ENCODE results near the gene ARID3A.
"Not testable (repeated sequence)": the region's sequence is repeated elsewhere in the genome, so short reads cannot be mapped to it uniquely, and the experiment has no call there.

The ARID3A gene

DNA sequence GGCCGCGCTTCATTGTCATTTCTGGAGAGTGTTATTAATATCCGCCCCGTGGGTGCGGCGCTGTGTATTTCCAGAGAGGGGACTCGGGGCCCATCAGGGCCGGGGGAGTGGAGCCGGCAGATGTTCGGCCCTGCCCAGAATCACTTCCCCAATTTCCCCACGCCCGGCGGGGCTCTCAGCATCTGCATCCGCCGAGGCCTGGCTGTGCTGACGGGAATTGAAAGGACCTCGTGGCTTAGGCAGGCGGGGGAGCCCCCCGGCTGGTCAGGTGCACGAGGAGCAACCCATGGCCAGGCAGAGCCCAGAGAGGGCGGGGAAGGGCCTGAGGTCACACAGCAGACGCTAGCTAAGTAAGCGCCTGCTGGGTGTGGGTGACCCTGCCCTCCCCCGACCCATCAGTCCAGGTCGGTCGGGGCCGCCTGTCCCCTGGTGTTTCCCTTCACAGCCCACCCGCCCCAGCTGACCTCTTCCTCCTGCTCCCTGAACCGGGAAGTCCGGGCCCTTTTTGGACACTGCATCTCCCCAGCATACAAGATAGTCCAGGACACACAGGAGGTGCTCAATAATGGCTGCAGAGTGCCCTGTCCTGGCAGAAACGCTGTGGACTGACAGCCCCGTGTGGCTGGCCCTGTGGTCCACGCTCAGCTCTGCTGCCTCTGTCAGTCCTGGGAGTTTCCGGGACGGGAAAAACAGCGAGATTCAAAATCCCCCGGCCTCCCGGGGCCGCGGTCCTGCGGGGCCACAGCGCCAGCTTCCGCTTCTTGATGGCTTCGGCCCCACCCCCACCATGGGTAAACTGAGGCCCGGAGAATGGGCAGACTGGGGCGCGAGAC, 22.1 kb downstream of the ARID3A start:
- DNase-seq (ENCODE audit: low read depth): no peak

DNA sequence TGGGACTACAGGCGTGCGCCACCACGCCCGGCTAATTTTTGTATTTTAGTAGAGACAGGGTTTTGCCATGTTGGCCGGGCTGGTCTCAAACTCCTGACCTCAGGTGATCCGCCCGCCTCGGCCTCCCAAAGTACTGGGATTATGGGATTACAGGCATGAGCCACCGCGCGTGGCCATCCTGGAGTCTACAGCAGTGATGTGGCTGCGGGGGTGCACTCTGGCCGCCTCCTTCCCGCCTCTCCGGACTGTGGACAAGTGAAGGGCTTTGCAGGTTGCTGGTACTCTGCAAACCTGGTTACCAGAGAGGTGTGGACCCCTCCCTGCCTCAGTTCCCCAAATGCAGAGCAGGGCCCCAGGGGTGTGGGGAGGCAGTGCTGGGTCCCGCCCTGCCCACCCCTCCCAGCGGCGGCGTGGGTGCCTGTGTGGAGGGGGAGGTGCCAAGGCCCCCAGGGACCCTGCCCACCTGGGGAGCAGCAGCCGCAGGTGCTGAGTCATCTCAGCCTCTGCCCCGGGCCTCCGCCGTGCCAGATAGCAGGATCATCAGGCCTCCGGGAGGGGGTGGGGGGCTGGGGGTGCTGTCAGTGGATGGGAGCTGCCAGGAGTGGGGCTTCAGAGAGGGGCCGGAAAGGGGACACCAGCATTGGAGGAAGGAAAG, 23.1 kb downstream of the ARID3A start:
- DNase-seq (ENCODE audit: low read depth): no peak

- no peak for DNase-seq (ENCODE audit: low read depth)
Measured at GRCh38 chr19:950352-951066, 24.7 kb downstream of the ARID3A start.

- no peak for DNase-seq (ENCODE audit: low read depth)
Measured at GRCh38 chr19:952049-952679, 26.3 kb downstream of the ARID3A start.

- no peak for DNase-seq (ENCODE audit: low read depth)
Measured at GRCh38 chr19:952680-953444, 27.0 kb downstream of the ARID3A start.

GRCh38 chr19:953445-954271, 27.8 kb downstream of the ARID3A start:
- DNase-seq (ENCODE audit: low read depth): no peak

DNA sequence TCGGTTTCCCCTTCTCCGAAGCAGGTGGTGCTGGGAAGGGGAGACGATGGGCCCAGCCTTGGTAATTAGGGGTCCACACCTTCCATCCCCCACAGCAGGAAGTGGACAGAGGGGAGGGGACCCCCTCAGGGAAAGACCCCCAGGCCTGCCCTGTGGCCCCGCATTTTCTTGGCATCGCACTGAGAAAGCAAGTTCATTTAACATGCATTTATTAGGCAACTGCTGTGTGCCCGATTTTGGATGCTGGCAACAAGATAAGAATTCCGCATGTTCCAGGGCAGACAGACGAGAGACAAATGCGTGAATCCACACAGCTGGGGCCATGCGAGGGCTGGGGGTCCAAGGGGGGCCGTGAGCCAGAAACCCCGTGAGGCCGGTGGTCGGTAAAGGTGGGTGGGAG, 28.4 kb downstream of the ARID3A start:
- no peak for DNase-seq (ENCODE audit: low read depth)

- no peak for DNase-seq (ENCODE audit: low read depth)
Measured at GRCh38 chr19:954672-955494, 29.0 kb downstream of the ARID3A start.

DNA sequence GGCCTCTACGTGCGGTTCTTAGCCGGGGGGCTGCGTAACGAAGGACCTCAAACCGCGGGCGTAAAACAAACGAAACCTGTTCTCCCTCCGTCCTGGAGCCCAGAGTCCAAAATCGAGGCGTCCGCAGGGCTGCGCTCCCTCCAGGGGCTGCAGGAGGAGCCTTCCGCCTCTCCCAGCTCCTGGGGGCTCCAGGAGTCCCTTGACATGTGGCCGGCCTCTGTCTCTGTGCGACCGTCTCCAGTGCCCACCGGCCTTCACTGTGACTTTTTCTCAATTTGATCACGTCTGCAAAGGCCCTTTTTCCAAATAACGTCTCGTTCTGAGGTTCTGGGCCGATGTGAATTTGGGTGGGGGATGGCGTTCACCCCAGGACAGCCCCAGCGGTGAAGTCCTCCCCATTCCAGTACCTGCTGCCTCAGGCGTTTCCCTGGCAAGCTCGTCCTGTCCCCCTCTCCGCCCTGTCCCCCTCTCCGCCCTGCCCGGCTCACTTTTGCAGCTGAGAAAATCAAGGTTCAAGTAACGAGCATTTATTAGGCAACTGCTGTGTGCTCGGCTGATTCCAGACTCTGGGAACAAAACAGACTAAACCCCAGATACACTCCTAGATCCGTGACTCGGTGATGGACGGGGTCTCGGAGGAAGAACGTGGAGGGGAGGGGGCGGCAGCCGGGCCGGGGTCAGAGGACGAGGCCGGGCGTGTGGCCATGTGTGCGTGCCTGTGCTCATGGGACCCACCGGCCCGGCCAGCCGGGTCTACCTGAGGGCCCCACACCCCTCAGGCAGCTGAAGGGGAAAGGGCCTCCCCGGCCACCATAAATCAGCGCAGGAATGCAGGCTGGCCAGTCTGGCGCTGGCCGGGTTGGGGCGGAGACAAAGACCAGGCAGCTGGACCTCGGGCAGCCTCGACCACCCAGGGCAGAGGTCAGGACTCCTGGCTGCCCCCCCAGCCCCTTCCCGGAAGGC, 30.2 kb downstream of the ARID3A start:
- no peak for DNase-seq (ENCODE audit: low read depth)

DNA sequence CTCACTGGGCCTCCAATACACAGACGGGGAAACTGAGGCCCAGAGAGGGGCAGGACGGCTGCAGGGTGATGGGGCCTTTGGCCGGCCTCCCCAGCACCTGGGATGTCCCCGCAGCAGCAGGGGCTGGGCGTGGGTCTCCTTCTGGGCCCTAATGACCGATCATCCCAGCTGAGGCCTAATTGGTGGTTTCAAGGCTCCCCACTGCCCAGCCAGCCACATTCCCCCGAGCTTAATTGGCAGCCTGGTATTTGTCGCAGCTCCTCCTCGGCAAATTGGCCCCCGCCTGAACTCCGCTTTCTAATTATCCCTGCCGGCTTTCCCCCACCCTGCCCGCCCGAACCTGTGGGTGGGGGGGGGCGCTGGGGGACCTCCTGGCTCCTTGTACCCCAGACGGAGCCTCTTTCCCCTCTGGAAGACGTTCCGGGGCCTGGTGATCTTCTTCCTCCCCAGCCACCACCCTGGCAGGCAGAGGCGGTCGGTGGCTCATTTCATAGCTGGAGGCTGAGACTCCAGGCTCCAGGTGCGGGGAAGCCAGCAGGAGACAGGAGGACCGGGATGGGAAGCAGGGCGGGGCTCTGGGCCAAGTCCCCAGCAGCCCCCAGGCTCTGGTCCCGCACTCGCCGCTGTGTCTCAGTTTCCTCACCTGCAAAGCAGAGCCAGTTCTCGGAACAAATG, 31.1 kb downstream of the ARID3A start:
- no peak for DNase-seq (ENCODE audit: low read depth)

- not testable (repeated sequence) for DNase-seq (ENCODE audit: low read depth)
Measured at GRCh38 chr19:957578-957977, 31.7 kb downstream of the ARID3A start.

- no peak for DNase-seq (ENCODE audit: low read depth)
Measured at GRCh38 chr19:958967-959855, 33.4 kb downstream of the ARID3A start.

- no peak for DNase-seq (ENCODE audit: low read depth)
Measured at GRCh38 chr19:960020-960419, 34.2 kb downstream of the ARID3A start.

DNA sequence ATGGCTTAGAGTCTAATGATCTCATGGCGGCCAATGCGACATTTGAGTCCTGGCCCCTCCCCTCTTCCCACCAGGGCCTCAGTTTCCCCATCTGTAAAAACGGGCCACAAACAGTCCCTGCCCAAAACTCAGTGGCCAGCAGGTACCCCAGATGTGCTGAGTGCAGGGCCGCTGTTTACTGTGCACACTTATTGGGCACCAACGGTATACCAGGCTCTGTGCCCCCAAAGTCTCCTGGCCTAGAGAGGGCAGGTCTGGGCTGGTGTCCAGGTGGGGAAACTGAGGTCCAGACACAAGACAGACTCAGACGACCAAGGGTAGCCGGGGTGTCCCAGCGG, 34.7 kb downstream of the ARID3A start:
- no peak for DNase-seq (ENCODE audit: low read depth)

- no peak for DNase-seq (ENCODE audit: low read depth)
Measured at GRCh38 chr19:961866-962620, 36.2 kb downstream of the ARID3A start.

DNA sequence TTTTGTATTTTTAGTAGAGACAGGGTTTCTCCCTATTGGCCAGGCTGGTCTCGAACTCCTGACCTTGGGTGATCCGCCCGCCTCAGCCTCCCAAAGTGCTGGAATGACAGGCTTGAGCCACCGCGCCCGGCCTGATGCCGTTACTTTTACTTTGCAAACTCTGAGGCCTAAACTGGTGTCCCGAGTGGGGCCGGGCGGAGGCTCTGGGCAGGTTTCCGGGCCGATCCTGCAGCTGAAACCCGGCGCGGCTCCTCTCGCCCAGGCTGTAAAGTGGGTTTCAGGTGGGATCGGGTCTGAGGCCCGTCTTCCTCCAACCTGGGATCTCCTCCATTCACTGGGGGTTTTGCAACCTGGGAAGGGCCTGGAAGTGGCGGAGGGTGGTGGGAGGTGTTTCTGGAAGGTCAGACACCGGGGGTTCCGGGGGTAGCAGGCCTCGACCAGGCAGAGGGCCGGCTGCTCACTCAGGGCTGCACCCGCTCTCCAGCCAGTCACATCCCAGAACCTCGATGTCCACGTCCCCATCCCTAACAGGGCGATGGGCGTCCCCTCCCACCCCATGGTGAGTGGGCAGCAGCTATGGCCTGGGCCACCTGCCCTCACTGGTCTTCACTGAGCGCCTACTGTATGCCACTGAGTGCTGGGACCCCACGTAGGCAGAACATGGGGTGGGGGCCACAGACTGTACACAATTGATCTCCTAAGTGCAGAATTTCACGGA, 37.0 kb downstream of the ARID3A start:
- DNase-seq (ENCODE audit: low read depth): no peak

All from activated T-helper 1 cell treated with Interleukin-2 at 50 U/mL for 16 hours (primary cell).